Activated B cell treated with CpG ODN at 0.5 μM for 24 hours (primary cell): Measurements from ENCODE around the gene NEAT1. TPM values are rescaled to one million over a fixed set of nuclear protein-coding genes. Genes with fewer than 3 reads are reported as not detected.
"Not testable (repeated sequence)": the region's sequence is repeated elsewhere in the genome, so short reads cannot be mapped to it uniquely, and the experiment has no call there.

ENCODE experiments used
- ATAC-seq: fragments of 200-7000 bp; cut with Tn5 transposase; one replicate; pipeline ENCODE4 v1.10.0; 2021; ENCODE audit warnings: low read depth, mild to moderate bottlenecking, moderate library complexity
- CTCF ChIA-PET: fragments of 350-600 bp; sonication (Branson Sonifier 250); formaldehyde crosslinking; loops from one replicate; lab custom pipeline; 2021; ENCODE audit warnings: antibody characterized with exemption; lab: Charles Lee
- POLR2A ChIA-PET: fragments of 350-600 bp; sonication (Branson Sonifier 250); formaldehyde crosslinking; loops from one replicate; lab custom pipeline; 2021; ENCODE audit warnings: antibody characterized with exemption; lab: Charles Lee
- DNase-seq: peaks from one replicate; pipeline ENCODE4 v3.0.0; 2022
- H3K27ac Mint-ChIP-seq: one replicate; pipeline ENCODE4 v1.8.0; 2020; ENCODE audit warnings: mixed read lengths
- H3K27me3 Mint-ChIP-seq: one replicate; pipeline ENCODE4 v1.8.0; 2021; ENCODE audit warnings: mixed read lengths
- H3K36me3 Mint-ChIP-seq: one replicate; pipeline ENCODE4 v1.8.0; 2021; ENCODE audit warnings: low read depth, mixed read lengths
- H3K4me1 Mint-ChIP-seq: one replicate; pipeline ENCODE4 v1.8.0; 2021; ENCODE audit warnings: mixed read lengths
- H3K4me3 Mint-ChIP-seq: one replicate; pipeline ENCODE4 v1.8.0; 2020; ENCODE audit warnings: mild to moderate bottlenecking, mixed read lengths
- H3K9me3 Mint-ChIP-seq: one replicate; pipeline ENCODE4 v1.8.0; 2020; ENCODE audit warnings: mixed read lengths
- CTCF ChIP-seq: fragments of 200-600 bp; IDR thresholded peaks from one replicate; pipeline ENCODE4 v1.8.0; 2022; ENCODE audit warnings: antibody characterized with exemption, mild to moderate bottlenecking
- intact Hi-C: fragments of 100-400 bp; cut with micrococcal nuclease; formaldehyde crosslinking; loops from one replicate; pipeline ENCODE4 v1.15.1; 2024
- total RNA-seq: library from RNA; stranded (reverse); gene quantifications from 2 replicates; pipeline ENCODE4 v1.2.3, GENCODE V29; 2022

The NEAT1 gene
- total RNA-seq, 1 donor from 2014 or later, result 699 TPM

- ChIA-PET CTCF (interaction anchor here (0.7 kb wide), 1 partner anchor 39 kb away, joined by 3 read pairs; no protein-coding TSS in a partner anchor), POLR2A (interaction anchor here (0.6 to 2.7 kb wide), 19 partner anchors 8 to 75 kb away, joined by 3 to 35 read pairs (median 5); partner anchors contain the start of genes MALAT1 and NEAT1)
- H3K4me3 Mint-ChIP-seq, result peak overlapping the region; percentile 95
- ATAC-seq (peak; percentile 98), DNase-seq (peak; percentile 83)
- peaks cover 32% of the 10 kb centered on the region for H3K4me1 Mint-ChIP-seq
- no peak for TF ChIP-seq CTCF
- H3K9me3 Mint-ChIP-seq, result no peaks in the 10 kb centered on the region
- H3K36me3 Mint-ChIP-seq, result peaks cover 5% of the 10 kb centered on the region
- no peaks in the 10 kb centered on the region for H3K27me3 Mint-ChIP-seq
- intact Hi-C loops, result loop anchor here (1.0 kb wide), 3 partner anchors 14 to 39 kb away; no protein-coding TSS in a partner anchor
- peak overlapping the region; percentile 90 for H3K27ac Mint-ChIP-seq
These were observed 32.3 kb downstream of the NEAT1 start for GRCh38 chr11:65454696-65455456.

GRCh38 chr11:65456418-65456817, 33.8 kb downstream of the NEAT1 start:
- H3K36me3 Mint-ChIP-seq, result peaks cover 5% of the 10 kb centered on the region

DNA sequence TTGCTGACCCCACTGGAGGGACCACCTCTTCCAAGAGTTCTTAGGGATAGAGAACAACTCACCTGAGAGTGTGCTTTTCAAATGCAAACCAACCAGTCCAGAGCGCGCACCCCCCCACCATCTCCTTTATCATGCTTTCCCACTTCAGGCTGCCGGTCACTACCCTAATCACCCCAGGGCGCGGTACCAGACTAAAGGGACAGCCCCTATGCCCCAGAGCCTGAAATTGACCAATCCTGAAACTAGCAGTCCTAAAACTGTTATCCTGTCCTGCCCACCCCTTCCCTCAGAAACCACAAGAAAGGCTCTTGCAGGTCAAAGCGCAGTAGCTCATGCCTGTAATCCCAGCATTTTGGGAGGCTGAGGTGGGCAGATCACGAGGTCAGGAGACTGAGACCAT, 37.0 kb downstream of the NEAT1 start:
- H3K27ac Mint-ChIP-seq, result no peak overlapping the region
- no peak for DNase-seq
- CTCF ChIA-PET, result no interaction called here
- no peak for TF ChIP-seq CTCF
- peaks cover 5% of the 10 kb centered on the region for H3K36me3 Mint-ChIP-seq
- no peaks in the 10 kb centered on the region for H3K27me3 Mint-ChIP-seq
- no peak for ATAC-seq
- H3K9me3 Mint-ChIP-seq, result no peaks in the 10 kb centered on the region
- intact Hi-C loops, result no loop called here
- no peak overlapping the region for H3K4me3 Mint-ChIP-seq
- peaks cover 27% of the 10 kb centered on the region for H3K4me1 Mint-ChIP-seq
- POLR2A ChIA-PET, result interaction anchor here (0.6 to 25.9 kb wide), 6 partner anchors 13 to 54 kb away, joined by 3 to 1949 read pairs (median 3); partner anchors contain the start of genes MALAT1 and NEAT1

More at GRCh38 chr11:65456418-65456817, 33.8 kb downstream of the NEAT1 start:
- ATAC-seq, result no peak
- POLR2A ChIA-PET, result interaction anchor here (0.7 to 25.9 kb wide), 7 partner anchors 15 to 48 kb away, joined by 3 to 1949 read pairs (median 14); partner anchors contain the start of gene MALAT1
- intact Hi-C loops, result no loop called here
- CTCF ChIA-PET, result no interaction called here
- no peak for TF ChIP-seq CTCF
- Mint-ChIP-seq H3K9me3 (no peaks in the 10 kb centered on the region), H3K27ac (no peak overlapping the region), H3K27me3 (no peaks in the 10 kb centered on the region), H3K4me3 (peak overlapping the region; percentile 67), H3K4me1 (peaks cover 32% of the 10 kb centered on the region)
- no peak for DNase-seq

GRCh38 chr11:65465471-65465870, 42.9 kb downstream of the NEAT1 start:
- ATAC-seq, H3K36me3 Mint-ChIP-seq, H3K27ac Mint-ChIP-seq, H3K9me3 Mint-ChIP-seq, H3K27me3 Mint-ChIP-seq, H3K4me3 Mint-ChIP-seq, intact Hi-C loops, DNase-seq: not testable (repeated sequence)
- POLR2A ChIA-PET, result interaction anchor here (1.1 to 25.9 kb wide), 4 partner anchors 12 to 47 kb away, joined by 4 to 1949 read pairs (median 9); partner anchors contain the start of gene MALAT1
- peaks cover 17% of the 10 kb centered on the region for H3K4me1 Mint-ChIP-seq
- CTCF ChIA-PET, result interaction anchor here (1.5 kb wide), 1 partner anchor 28 kb away, joined by 3 read pairs; no protein-coding TSS in a partner anchor

DNA sequence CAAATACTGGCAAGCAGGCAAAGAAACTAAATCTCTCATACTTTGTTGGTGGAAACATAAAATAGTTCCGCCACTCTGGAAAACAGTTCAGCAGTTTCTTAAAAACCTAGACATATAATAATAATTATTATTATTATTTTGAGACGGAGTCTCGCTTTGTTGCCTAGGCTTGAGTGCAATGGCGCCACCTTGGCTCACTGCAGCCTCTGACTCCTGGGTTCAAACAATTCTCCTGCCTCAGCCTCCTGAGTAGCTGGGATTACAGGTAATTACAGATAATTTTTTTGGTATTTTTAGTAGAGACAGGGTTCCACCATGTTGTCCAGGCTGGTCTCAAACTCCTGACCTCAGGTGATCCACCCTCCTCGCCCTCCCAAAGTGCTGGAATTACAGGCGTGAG, 44.7 kb downstream of the NEAT1 start:
- H3K9me3 Mint-ChIP-seq, H3K27ac Mint-ChIP-seq, DNase-seq, CTCF ChIA-PET, H3K4me3 Mint-ChIP-seq, intact Hi-C loops, ATAC-seq, H3K27me3 Mint-ChIP-seq, H3K36me3 Mint-ChIP-seq: not testable (repeated sequence)
- peaks cover 30% of the 10 kb centered on the region for H3K4me1 Mint-ChIP-seq
- POLR2A ChIA-PET, result interaction anchor here (7.2 to 25.9 kb wide), 2 partner anchors 31 to 48 kb away, joined by 251 to 1949 read pairs; partner anchors contain the start of genes MALAT1 and NEAT1
